Glomerular visceral epithelial cell (primary cell): Measurements from ENCODE around the gene ID2.
A peak's percentile ranks its signal among the peaks of the same experiment; 100 is the strongest.

Source experiments
- DNase-seq: peaks from one replicate; pipeline ENCODE4 v3.0.0-alpha.2; 2016; ENCODE audit errors: extremely low spot score

The ID2 gene

GRCh38 chr2:8669157-8669817 lies 12.6 kb upstream of the ID2 start:
- no peak for DNase-seq

DNA sequence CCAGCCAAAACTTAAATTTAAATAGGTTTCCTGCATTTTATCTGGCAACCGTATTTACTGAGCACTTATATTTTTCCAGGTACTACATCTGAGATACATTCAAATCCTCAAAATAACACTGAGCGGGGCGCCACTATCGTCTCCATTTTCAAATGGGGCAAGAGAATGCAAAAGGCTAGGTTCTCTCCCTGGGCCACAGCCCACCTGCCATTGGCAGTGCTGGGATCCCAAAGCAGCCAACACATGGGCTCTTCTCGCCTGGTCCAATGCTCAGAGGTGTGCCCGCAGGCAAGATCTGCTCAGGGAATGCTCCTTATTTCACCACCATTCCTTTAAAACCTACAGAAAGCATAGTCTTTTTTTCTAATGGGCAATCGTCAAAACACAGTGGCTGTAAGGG lies 11.3 kb upstream of the ID2 start:
- DNase-seq, result no peak

GRCh38 chr2:8671176-8671575 lies 10.7 kb upstream of the ID2 start:
- no peak for DNase-seq

GRCh38 chr2:8671802-8672201 lies 10.1 kb upstream of the ID2 start:
- DNase-seq, result no peak

DNA sequence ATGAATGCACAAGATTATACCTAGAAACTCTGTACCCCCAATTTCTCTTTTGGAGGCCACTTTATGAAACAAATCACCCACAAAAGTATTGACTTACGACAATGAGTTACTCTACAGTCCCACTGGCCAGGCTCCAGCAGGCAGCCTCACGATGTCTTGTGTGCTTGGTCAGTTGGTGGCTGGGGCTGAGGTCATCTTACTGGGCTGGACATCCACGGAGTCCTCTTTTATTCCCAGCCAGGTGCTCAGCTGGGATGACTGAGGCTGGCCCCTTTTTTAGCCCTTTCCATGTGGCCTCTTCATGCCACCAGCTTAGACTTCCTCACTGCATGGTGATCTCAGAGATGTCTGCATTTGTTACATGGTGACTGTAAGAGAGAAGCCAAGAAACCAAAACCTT lies 8.9 kb upstream of the ID2 start:
- DNase-seq, result no peak

DNA sequence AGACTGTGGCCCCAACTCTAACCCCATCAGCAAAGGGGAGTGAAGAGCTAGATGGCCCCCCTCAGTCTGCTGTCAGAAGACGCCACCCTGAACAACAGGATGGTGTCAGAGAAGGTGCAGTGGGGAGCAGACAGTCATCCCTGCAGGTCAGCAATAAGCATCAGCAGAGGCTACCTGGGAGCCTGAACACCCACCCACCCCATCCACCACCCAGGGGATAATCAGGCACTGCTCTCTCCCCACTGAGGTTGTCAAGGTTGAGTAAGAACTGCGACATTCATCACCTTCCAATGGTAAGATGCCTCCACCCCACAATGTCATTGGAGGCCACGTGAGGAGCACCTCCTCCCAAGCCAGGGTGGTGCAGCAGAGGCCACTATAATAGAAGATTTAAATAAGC lies 8.5 kb upstream of the ID2 start:
- DNase-seq, result no peak

- DNase-seq, result no peak
These were observed 7.3 kb upstream of the ID2 start for GRCh38 chr2:8674420-8675009.

GRCh38 chr2:8675543-8675942 lies 6.3 kb upstream of the ID2 start:
- DNase-seq, result no peak

- peak; percentile 12 for DNase-seq
These were observed 5.5 kb upstream of the ID2 start for GRCh38 chr2:8676191-8676920.

DNA sequence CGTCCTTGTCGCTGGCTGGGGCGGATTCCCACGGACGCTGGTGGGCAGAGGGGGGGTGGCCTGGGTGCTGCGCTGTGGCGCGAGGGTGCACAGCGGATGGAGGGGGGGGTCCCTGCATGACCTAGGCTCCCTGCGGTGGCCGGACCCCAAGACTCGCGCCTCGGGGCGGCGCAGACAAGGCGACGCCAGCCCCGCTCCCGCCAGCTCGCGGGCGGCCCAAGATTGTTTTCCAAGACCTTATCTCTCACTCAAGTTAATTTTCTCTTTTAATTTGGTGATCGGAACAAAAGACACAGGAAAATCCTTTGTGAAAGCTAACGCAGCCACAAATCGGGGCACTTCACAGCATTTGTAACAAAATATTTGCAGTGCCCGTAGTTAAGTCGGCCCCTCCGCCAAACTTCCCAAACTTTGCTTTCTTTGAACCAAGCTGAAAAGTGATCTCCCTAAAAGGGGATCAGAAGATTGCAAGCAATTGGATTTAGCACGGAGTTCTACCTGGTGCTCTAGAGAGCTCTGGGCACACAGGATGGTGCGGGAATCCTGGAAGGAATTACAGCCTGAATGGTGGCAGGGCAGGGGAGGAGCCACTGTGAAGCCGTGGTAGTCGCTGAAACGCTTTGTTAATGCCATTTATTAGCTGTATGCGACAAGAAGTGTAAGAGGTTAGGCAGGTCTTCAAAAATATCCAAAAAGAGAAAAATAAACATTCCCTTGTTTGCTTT lies 4.8 kb upstream of the ID2 start:
- no peak for DNase-seq

DNA sequence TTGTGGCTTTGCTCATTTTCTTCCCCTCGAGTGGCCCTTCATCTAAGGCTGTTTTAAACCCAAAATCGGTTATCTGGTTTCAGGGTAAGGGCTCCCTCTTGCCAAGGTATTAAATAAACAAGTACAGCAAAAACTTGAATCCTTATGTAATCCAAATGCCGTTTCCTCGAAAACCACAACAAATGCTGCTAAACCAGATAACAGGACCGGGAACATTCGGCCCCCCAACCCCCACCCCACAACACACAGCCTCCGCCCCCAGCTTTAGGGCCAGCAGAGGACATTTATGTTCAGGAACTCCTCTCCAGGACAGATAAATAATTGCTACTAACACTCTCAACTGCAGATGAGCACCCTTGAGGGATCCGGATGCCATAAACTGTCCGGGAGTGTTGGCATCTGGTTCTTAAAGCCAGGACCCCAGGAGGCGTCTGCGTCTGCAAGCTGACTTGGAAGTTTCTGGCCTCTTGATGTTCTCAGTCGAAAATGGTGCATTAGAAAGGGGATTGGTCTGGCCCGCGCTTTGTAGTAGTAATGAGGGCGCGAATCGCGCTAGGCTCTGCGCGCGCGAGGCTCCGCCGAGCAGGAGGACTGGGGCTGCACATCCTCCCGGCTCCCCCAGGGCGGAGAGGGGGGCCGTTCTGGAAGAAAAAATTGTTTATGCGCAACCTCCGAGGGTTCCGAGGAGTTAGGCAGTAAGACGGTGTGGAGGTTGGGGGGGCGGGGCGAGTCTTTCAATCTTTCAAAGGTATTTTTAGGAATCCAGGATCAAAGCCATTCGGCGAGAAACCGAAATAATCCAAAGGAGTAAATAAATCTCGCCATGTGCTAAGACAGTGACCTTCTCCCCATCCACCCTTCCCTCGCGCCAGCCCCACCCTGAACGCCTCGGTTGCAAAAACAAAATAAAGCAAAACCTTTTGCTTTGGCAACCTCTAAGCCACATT lies 3.9 kb upstream of the ID2 start:
- peak; percentile 49 for DNase-seq

DNA sequence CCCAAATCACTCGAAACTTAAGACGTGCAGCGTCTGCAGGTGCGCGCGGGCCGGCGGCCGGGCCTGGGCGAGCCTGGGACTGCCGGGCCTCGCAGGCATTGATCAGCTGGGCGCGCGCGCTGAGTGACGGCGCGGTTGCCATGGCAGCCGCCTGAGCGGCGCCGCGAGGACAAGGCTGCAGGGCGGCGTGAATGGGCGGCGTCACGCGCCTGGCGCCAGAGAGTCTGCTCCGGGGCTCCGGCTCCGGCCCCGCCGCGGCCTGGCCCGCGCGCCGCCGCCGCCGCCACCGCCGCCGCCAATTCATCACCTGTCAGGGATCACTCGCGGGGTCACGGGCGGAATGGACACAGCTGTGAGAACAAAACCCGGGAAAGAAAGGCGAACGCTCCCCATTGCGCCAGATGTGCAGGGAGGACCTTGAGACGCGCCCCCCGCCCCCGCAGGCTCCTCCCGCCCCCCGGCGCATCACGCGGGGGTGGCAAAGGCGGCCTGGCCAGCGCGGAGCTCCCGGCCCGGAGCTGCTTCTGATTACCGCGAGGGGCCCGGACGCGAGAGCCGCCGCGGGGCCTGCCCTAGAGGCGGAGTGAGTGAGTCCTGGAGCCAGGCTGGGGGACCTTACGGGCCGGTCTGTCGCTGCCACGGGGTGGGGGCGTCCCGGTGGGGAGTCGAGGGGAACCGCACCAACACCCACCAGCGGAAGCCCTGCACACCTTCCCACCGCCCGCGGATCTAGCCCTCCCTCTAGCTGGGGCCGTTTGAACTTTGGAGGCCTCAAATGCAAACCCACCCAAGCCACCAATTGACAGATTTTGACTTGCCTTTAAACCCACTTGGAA lies 2.9 kb upstream of the ID2 start:
- DNase-seq, result peak; percentile 88

- no peak for DNase-seq
These were observed 2.4 kb upstream of the ID2 start for GRCh38 chr2:8679567-8679826.

GRCh38 chr2:8679827-8680731 lies 1.8 kb upstream of the ID2 start:
- peak; percentile 78 for DNase-seq

GRCh38 chr2:8680822-8681760 lies 765 bp upstream of the ID2 start:
- DNase-seq, result peak; percentile 56

GRCh38 chr2:8682719-8683667 lies 1.1 kb downstream of the ID2 start:
- peak; percentile 33 for DNase-seq

- peak; percentile 15 for DNase-seq
These were observed 2.7 kb downstream of the ID2 start for GRCh38 chr2:8684540-8684877.
